ENCODE measurements around the gene THPO. TPM values are rescaled to one million over a fixed set of nuclear protein-coding genes. Genes with fewer than 3 reads are reported as not detected.

Gene THPO
- total RNA-seq, 4 donors from 2014 or later: 0.40 to 1.3 (median 0.64) TPM

DNA sequence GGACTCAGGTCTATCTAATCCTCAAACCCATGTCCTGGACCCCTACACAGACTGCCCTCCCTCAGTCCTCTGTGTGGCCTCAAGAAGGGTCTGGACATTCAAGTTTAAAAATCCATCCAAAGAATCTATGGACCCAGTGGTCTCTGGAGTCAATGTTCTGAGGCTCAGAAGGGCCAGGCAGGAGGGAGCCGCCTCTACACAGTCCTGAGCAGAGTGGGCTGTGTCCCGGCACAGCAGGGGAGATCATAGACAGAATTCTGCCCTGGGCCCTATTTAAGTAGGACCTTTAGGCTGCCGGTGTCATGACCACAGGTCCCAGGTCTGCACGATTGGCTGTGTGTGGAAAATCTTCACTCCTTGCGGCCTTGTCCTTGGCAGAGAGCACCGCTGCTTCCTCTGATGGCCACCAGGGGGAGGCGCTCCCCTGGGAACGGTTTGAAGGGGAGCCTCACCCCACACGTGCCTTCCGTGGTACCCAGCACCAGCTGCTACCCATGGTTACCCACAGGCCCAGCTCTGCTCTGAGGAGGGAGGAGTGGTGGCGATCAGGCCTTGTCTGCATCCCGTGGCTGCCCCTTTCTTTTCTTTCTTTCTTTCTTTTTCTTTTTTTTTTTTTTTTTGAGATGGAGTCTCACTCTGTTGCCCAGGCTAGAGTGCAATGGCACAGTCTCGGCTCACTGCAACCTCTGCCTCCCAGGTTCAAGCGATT lies 39.8 kb upstream of the THPO start:
- Histone ChIP-seq H3K27me3 (no peaks in the 10 kb centered on the region), H3K4me1 (peaks cover 0 to 4% (median 2%) of the 10 kb centered on the region in 4 donors), H3K27ac (replicated peaks in 1 of 4) (no peak overlapping the region), H3K9me3 (no peaks in the 10 kb centered on the region), H3K4me3 (no peak overlapping the region), H3K36me3 (no peaks in the 10 kb centered on the region)
- TF ChIP-seq EP300 (IDR thresholded peaks at IDR 0.05): no peak
- no peak for TF ChIP-seq POLR2A (IDR thresholded peaks at IDR 0.05; ENCODE audit: low read depth)
- TF ChIP-seq, protein P1, sequence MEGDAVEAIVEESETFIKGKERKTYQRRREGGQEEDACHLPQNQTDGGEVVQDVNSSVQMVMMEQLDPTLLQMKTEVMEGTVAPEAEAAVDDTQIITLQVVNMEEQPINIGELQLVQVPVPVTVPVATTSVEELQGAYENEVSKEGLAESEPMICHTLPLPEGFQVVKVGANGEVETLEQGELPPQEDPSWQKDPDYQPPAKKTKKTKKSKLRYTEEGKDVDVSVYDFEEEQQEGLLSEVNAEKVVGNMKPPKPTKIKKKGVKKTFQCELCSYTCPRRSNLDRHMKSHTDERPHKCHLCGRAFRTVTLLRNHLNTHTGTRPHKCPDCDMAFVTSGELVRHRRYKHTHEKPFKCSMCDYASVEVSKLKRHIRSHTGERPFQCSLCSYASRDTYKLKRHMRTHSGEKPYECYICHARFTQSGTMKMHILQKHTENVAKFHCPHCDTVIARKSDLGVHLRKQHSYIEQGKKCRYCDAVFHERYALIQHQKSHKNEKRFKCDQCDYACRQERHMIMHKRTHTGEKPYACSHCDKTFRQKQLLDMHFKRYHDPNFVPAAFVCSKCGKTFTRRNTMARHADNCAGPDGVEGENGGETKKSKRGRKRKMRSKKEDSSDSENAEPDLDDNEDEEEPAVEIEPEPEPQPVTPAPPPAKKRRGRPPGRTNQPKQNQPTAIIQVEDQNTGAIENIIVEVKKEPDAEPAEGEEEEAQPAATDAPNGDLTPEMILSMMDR (IDR thresholded peaks at IDR 0.05): peak; percentile 66 to 82 (median 76)
- no peak for TF ChIP-seq POLR2AphosphoS5 (IDR thresholded peaks at IDR 0.05)
- no peak for DNase-seq (ENCODE audit: extremely low spot score)
- intact Hi-C loops (cut with DNase I): loop anchor here (10.0 kb wide), 2 partner anchors 57 to 97 kb away; no protein-coding TSS in a partner anchor
- 35% methylated on average over 11 of the region's 14 CpGs for WGBS

DNA sequence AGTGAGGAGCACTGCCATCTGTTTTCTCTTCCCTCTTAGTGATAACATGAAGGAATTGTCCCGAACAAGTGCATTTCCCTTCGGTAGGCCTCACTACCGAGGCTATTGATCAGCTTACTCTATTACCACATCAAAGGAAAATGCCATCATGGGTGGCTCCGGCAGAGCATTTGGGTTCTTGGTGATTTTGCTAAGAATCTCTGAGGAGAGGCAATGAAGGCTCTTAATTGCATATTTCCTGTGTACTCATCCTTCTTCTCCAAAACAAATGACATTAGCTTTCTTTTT lies 37.1 kb upstream of the THPO start:
- intact Hi-C loops (cut with DNase I): loop anchor here (10.0 kb wide), 2 partner anchors 60 to 100 kb away; no protein-coding TSS in a partner anchor
- no peak for DNase-seq (ENCODE audit: extremely low spot score)
- no peak for TF ChIP-seq EP300 (IDR thresholded peaks at IDR 0.05)
- TF ChIP-seq POLR2A (IDR thresholded peaks at IDR 0.05; ENCODE audit: low read depth): no peak
- no peak for TF ChIP-seq POLR2AphosphoS5 (IDR thresholded peaks at IDR 0.05)
- TF ChIP-seq, protein P1 (IDR thresholded peaks at IDR 0.05): no peak
- peaks cover 0 to 4% (median 2%) of the 10 kb centered on the region in 4 donors for H3K4me1 ChIP-seq
- WGBS: 79% methylated on average over 4 of the region's 4 CpGs
- no peaks in the 10 kb centered on the region for H3K9me3 ChIP-seq
- no peak overlapping the region for H3K4me3 ChIP-seq
- no peaks in the 10 kb centered on the region for H3K36me3 ChIP-seq
- no peak overlapping the region for H3K27ac ChIP-seq (replicated peaks in 1 of 4)
- H3K27me3 ChIP-seq: no peaks in the 10 kb centered on the region

DNA sequence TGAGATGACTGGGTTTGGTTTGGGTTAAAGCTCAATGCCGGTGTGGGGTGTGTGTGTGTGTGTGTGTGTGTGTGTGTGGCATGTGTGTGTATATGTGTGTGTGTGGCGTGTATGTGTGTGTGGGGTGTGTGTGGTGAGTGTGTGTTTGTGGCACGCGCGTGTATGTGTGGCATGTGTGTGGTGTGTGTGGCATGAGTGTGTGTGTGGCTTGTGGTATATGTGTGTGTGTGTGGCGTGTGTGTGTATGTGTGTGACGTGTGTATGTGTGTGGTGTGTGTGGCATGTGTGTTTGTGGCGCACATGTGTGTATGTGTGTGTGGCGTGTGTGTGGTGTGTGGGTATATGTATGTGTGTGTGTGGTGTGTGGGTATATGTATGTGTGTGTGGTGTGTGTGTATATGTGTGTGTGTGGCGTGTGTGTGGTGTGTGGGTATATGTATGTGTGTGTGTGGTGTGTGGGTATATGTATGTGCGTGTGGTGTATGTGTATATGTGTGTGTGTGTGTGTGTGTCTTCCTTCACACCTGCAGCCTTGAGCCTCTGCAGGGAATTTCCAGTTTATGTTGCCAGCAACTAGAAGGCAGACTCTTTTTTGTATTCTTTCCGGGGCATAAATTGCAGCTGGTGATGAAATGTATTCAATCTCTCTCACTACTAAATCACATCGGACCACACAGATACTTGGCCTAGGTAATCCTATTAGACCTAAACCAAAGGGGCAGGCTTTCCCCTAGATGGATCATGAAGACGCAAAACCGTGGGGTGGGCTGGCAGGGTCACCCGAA lies 36.6 kb upstream of the THPO start:
- Histone ChIP-seq H3K27ac (replicated peaks in 1 of 4) (no peak overlapping the region), H3K4me1 (peaks cover 0 to 4% (median 2%) of the 10 kb centered on the region in 4 donors), H3K9me3 (no peaks in the 10 kb centered on the region), H3K36me3 (no peaks in the 10 kb centered on the region), H3K27me3 (no peaks in the 10 kb centered on the region), H3K4me3 (no peak overlapping the region)
- intact Hi-C loops (cut with DNase I): loop anchor here (10.0 kb wide), 2 partner anchors 60 to 100 kb away; no protein-coding TSS in a partner anchor
- no peak for TF ChIP-seq EP300 (IDR thresholded peaks at IDR 0.05)
- no peak for TF ChIP-seq POLR2AphosphoS5 (IDR thresholded peaks at IDR 0.05)
- TF ChIP-seq, protein P1 (IDR thresholded peaks at IDR 0.05): no peak
- no peak for TF ChIP-seq POLR2A (IDR thresholded peaks at IDR 0.05; ENCODE audit: low read depth)
- 81% methylated on average over 16 of the region's 16 CpGs for WGBS
- DNase-seq (ENCODE audit: extremely low spot score): no peak

DNA sequence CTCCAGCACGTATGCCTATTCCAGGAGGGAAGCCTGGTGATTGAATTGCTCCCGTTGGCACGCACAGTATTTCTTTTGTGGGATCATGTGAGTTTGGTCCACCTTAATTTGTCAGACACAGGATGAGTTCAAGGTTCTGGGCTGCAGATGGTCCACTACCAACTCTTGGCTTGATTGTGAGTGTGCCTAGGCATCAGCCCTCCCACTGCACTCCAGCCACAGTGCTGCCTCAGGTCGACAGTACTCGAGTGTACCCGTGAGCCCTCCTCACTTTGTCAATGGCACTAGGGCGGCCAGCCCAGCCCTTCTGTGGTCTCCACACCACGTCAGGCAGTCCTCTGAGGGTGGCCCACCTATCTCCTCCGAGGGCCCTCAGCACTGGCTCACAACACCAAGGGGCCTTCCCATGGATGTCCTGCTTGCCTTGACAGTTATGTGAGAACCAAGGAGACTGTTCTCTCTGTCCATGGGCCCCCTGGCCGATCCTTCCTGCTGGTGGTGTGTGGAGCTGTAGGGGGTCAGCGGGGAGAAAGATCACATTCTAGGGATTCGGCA lies 32.0 kb upstream of the THPO start:
- H3K27me3 ChIP-seq: no peaks in the 10 kb centered on the region
- 96% methylated on average over 6 of the region's 12 CpGs for WGBS
- no peak overlapping the region for H3K4me3 ChIP-seq
- no peaks in the 10 kb centered on the region for H3K9me3 ChIP-seq
- no peak for DNase-seq (ENCODE audit: extremely low spot score)
- H3K27ac ChIP-seq (replicated peaks in 1 of 4): no peak overlapping the region
- no peaks in the 10 kb centered on the region for H3K36me3 ChIP-seq
- intact Hi-C loops (cut with DNase I): loop anchor here (10.0 kb wide), 2 partner anchors 65 to 105 kb away; no protein-coding TSS in a partner anchor
- TF ChIP-seq EP300 (IDR thresholded peaks at IDR 0.05): no peak
- no peaks in the 10 kb centered on the region for H3K4me1 ChIP-seq

DNA sequence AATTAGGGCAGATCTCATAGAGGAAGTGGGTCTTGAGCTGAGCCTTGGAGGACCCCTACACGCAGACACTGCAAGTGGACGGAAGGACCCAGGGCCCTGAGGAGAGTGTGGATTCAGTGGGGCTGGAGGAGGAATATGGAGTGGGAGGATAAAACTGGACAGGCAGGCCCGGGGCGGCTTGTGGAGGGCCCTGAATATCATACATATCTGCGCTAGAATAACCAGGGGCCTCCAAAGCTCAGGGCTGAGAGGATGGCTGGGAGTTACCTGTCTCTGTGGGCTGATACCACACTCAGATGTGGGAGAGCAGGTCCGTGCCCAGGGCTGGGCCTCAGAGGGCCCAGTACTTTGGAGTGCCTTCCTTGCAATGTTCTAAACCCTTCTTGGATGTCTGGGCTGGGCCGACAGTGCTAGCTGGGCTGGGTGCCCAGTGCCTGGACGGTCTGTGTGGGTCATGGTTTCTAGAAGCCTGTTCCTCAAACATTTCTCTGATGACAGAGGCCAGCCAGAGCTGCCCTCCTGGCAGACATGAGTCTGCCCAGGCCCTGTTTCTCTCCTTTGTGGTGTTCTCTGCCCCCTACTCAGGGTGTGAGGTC lies 31.4 kb upstream of the THPO start:
- DNase-seq (ENCODE audit: extremely low spot score): no peak
- intact Hi-C loops (cut with DNase I): no loop called here

More for the DNA sequence above, 31.4 kb upstream of the THPO start:
- no peaks in the 10 kb centered on the region for H3K4me1 ChIP-seq
- no peak overlapping the region for H3K27ac ChIP-seq (replicated peaks in 1 of 4)
- no peak overlapping the region for H3K4me3 ChIP-seq
- H3K9me3 ChIP-seq: no peaks in the 10 kb centered on the region
- no peaks in the 10 kb centered on the region for H3K27me3 ChIP-seq
- H3K36me3 ChIP-seq: no peaks in the 10 kb centered on the region
- WGBS: 95% methylated on average over 6 of the region's 8 CpGs
- TF ChIP-seq EP300 (IDR thresholded peaks at IDR 0.05) (no peak), POLR2AphosphoS5 (IDR thresholded peaks at IDR 0.05) (no peak), POLR2A (IDR thresholded peaks at IDR 0.05; ENCODE audit: low read depth) (no peak)
- TF ChIP-seq, protein P1 (IDR thresholded peaks at IDR 0.05): no peak

Data from esophagus muscularis mucosa (tissue), 4 donors.